ENCODE results near the gene KRT9.
"Not testable (repeated sequence)": the region's sequence is repeated elsewhere in the genome, so short reads cannot be mapped to it uniquely, and the experiment has no call there.

KRT9 gene

GRCh38 chr17:41571561-41572434 lies at the start of gene KRT9:
TSS of gene KRT9 (minus strand) at chr17:41572059. CDS start at chr17:41571992, 67 bp downstream.
- no peak within 1 kb of the TSS for H3K27ac Mint-ChIP-seq
- peaks cover 2% of the 10 kb centered on the region for H3K36me3 Mint-ChIP-seq (ENCODE audit: low read depth)
- peaks cover 8% of the 10 kb centered on the region for H3K27me3 Mint-ChIP-seq (ENCODE audit: low read depth)
- H3K4me1 Mint-ChIP-seq (ENCODE audit: low read depth) = peaks cover 7% of the 10 kb centered on the region
- DNase-seq (ENCODE audit: low spot score) = no peak
- H3K9me3 Mint-ChIP-seq = peaks cover 9% of the 10 kb centered on the region
- H3K4me3 Mint-ChIP-seq = no peak within 1 kb of the TSS

- H3K9me3 Mint-ChIP-seq; H3K4me1 Mint-ChIP-seq (ENCODE audit: low read depth); H3K36me3 Mint-ChIP-seq (ENCODE audit: low read depth); H3K27ac Mint-ChIP-seq; H3K27me3 Mint-ChIP-seq (ENCODE audit: low read depth); H3K4me3 Mint-ChIP-seq; DNase-seq (ENCODE audit: low spot score): not testable (repeated sequence)
Measured at GRCh38 chr17:41621435-41621817, 49.6 kb upstream of the KRT9 start.

GRCh38 chr17:41620583-41621434 lies 49.0 kb upstream of the KRT9 start:
- DNase-seq (ENCODE audit: low spot score) = no peak
- Mint-ChIP-seq H3K9me3 (no peaks in the 10 kb centered on the region), H3K27me3 (ENCODE audit: low read depth) (peaks cover 2% of the 10 kb centered on the region), H3K36me3 (ENCODE audit: low read depth) (no peaks in the 10 kb centered on the region), H3K27ac (no peak overlapping the region), H3K4me1 (ENCODE audit: low read depth) (no peaks in the 10 kb centered on the region), H3K4me3 (no peak overlapping the region)

DNA sequence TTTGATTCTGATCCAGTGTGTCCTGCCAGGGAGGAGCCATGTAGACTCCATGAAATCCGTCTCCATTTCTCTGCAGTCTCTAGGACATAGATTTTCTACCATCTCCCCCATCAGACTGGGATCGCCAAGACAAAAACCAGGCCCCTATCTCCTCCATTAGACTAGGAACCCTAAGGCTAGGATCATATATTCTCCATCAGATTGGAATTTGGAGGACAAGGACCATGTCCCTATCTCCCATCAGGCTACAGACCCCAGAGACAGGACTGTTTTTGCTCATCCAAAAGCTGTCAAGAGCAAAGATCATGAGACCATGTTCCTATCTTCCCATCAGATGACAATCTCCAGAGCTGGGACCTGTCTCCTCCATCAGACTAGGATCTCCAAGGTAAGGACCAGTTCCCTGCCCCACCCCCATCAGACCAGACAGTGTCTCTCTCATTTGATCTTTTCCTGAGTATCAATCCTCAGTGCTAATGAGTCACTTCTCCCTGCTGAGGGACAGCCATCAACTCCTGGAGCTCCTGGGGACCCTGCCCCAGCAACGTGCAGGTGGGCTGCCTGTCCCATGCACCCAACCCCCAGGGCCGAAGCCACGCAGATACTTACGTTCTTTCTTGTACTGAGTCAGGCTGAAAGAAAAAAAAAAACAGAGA lies 48.2 kb upstream of the KRT9 start:
- not testable (repeated sequence) for H3K4me1 Mint-ChIP-seq (ENCODE audit: low read depth); H3K27me3 Mint-ChIP-seq (ENCODE audit: low read depth)

DNA sequence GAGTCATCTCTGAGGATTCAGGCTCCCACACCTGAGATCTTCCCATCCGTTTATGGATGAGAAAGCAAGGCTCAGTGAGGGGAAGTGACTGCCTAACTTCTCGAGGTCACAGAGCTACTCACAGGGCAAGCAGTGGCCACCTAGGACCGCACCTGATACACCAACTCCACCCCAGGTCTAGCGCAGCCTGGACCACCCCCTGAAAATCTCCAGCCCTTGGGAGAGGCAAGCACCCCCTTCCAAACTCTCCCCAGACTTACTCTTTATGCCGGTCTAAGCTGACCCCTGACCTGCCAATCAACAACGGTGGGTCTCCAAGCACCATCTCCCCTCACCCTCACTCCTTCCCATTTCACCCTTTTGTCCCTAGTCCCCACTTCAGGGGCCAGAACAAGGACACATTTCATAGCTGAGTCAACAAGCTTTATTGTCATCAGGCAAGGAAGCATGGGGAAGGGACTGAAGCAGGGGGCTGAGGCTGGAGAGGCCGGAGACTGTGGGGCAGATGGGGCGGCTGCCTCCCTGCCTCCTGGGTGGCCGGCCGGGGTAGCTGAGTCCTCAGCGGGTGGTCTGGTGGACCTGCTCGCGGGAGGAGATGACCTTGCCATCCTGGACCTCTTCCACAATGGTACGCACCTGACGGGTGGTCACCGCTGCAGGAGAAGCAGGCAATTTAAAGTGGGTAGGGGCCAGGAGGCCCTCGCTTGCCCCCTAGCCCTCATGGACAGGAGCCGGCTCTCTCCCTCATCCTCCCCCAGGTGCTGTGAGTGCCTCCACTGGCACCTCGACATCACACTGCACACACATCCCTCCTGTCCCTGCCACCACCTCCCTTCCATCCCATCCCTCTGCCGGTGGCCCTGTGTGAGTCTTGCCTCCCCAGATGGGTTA lies 47.4 kb upstream of the KRT9 start:
- Mint-ChIP-seq H3K36me3 (ENCODE audit: low read depth) (no peaks in the 10 kb centered on the region), H3K27ac (no peak overlapping the region), H3K4me1 (ENCODE audit: low read depth) (no peaks in the 10 kb centered on the region), H3K9me3 (no peaks in the 10 kb centered on the region), H3K4me3 (no peak overlapping the region), H3K27me3 (ENCODE audit: low read depth) (peaks cover 2% of the 10 kb centered on the region)
- no peak for DNase-seq (ENCODE audit: low spot score)

More for the DNA sequence above, 48.2 kb upstream of the KRT9 start:
- not testable (repeated sequence) for H3K9me3 Mint-ChIP-seq; H3K27ac Mint-ChIP-seq; DNase-seq (ENCODE audit: low spot score); H3K36me3 Mint-ChIP-seq (ENCODE audit: low read depth); H3K4me3 Mint-ChIP-seq

GRCh38 chr17:41618341-41619035 lies 46.6 kb upstream of the KRT9 start:
- H3K27me3 Mint-ChIP-seq (ENCODE audit: low read depth) = peaks cover 2% of the 10 kb centered on the region
- H3K9me3 Mint-ChIP-seq = no peaks in the 10 kb centered on the region
- no peak overlapping the region for H3K27ac Mint-ChIP-seq

GRCh38 chr17:41617698-41618097 lies 45.8 kb upstream of the KRT9 start:
- no peak for DNase-seq (ENCODE audit: low spot score)
- no peaks in the 10 kb centered on the region for H3K4me1 Mint-ChIP-seq (ENCODE audit: low read depth)
- no peak overlapping the region for H3K27ac Mint-ChIP-seq
- H3K36me3 Mint-ChIP-seq (ENCODE audit: low read depth) = no peaks in the 10 kb centered on the region
- H3K27me3 Mint-ChIP-seq (ENCODE audit: low read depth) = peaks cover 2% of the 10 kb centered on the region
- no peak overlapping the region for H3K4me3 Mint-ChIP-seq
- H3K9me3 Mint-ChIP-seq = no peaks in the 10 kb centered on the region

More at GRCh38 chr17:41618341-41619035, 46.6 kb upstream of the KRT9 start:
- Mint-ChIP-seq H3K36me3 (ENCODE audit: low read depth) (no peaks in the 10 kb centered on the region), H3K4me3 (no peak overlapping the region), H3K4me1 (ENCODE audit: low read depth) (no peaks in the 10 kb centered on the region)
- DNase-seq (ENCODE audit: low spot score) = no peak

DNA sequence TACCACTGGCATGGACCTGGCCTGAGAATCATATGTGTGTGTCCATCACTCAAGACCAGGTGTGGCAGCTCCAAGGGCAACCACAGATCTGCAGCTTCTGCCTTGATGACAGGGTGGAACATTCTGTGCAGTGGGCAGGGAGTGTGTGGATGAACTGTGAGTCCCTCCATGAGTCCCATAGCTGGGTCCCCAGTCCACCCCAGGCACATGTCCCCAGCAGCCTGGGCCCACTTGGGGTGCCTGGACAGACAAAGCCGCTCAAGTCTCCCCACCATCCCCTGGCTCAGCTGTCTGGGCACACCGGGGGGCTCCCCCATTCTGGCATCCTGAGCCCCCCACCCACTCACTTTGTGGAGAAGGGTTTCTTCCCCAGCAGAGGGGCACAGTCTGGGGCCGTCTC lies 45.3 kb upstream of the KRT9 start:
- no peaks in the 10 kb centered on the region for H3K36me3 Mint-ChIP-seq (ENCODE audit: low read depth)
- peaks cover 2% of the 10 kb centered on the region for H3K27me3 Mint-ChIP-seq (ENCODE audit: low read depth)
- no peak overlapping the region for H3K4me3 Mint-ChIP-seq
- H3K9me3 Mint-ChIP-seq = no peaks in the 10 kb centered on the region
- H3K4me1 Mint-ChIP-seq (ENCODE audit: low read depth) = no peaks in the 10 kb centered on the region
- no peak for DNase-seq (ENCODE audit: low spot score)
- H3K27ac Mint-ChIP-seq = no peak overlapping the region

GRCh38 chr17:41616486-41616885 lies 44.6 kb upstream of the KRT9 start:
- not testable (repeated sequence) for DNase-seq (ENCODE audit: low spot score); H3K9me3 Mint-ChIP-seq; H3K27me3 Mint-ChIP-seq (ENCODE audit: low read depth); H3K36me3 Mint-ChIP-seq (ENCODE audit: low read depth); H3K4me1 Mint-ChIP-seq (ENCODE audit: low read depth); H3K27ac Mint-ChIP-seq; H3K4me3 Mint-ChIP-seq

DNA sequence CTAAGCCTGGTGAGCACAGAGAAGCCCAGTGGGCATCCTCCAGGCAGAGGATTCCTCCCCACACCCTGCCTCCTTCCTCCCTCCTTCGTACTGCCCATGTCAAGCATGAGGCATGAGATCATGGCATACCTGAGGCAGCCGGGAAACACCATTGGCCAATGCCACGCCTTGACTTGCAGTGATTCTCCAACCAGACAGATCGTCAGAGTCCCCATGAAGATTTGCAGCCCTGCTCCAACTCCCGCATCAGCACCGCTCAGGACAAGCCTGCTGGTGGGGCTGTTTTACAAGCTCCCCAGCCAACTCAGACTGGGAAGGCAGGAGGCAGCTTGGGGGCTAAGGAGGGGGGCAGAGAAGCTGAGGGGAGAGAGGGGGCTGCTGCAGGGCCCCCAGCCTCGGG lies 43.6 kb upstream of the KRT9 start:
- no peak overlapping the region for H3K27ac Mint-ChIP-seq
- H3K9me3 Mint-ChIP-seq = no peaks in the 10 kb centered on the region
- H3K4me1 Mint-ChIP-seq (ENCODE audit: low read depth) = no peaks in the 10 kb centered on the region
- no peak for DNase-seq (ENCODE audit: low spot score)
- H3K27me3 Mint-ChIP-seq (ENCODE audit: low read depth) = peaks cover 2% of the 10 kb centered on the region
- H3K4me3 Mint-ChIP-seq = no peak overlapping the region
- H3K36me3 Mint-ChIP-seq (ENCODE audit: low read depth) = no peaks in the 10 kb centered on the region

GRCh38 chr17:41614767-41615166 lies 42.9 kb upstream of the KRT9 start:
- not testable (repeated sequence) for H3K4me3 Mint-ChIP-seq; H3K9me3 Mint-ChIP-seq; H3K36me3 Mint-ChIP-seq (ENCODE audit: low read depth); H3K4me1 Mint-ChIP-seq (ENCODE audit: low read depth); DNase-seq (ENCODE audit: low spot score); H3K27ac Mint-ChIP-seq; H3K27me3 Mint-ChIP-seq (ENCODE audit: low read depth)

- Mint-ChIP-seq H3K4me1 (ENCODE audit: low read depth) (no peaks in the 10 kb centered on the region), H3K27ac (no peak overlapping the region), H3K27me3 (ENCODE audit: low read depth) (peaks cover 6% of the 10 kb centered on the region), H3K9me3 (no peaks in the 10 kb centered on the region), H3K36me3 (ENCODE audit: low read depth) (no peaks in the 10 kb centered on the region), H3K4me3 (no peak overlapping the region)
- DNase-seq (ENCODE audit: low spot score) = no peak
Measured at GRCh38 chr17:41614098-41614497, 42.2 kb upstream of the KRT9 start.

Measured in T-helper 2 cell treated with Interferon-gamma antibody and Interleukin-4, amounts not matched to agents 5 μg/mL and 100 μg/mL, for 36 hours (primary cell).